HepG2 (cell line): ENCODE data around the gene SLN.

Source experiments
- CTCF ChIP-seq: sonication (generic); formaldehyde crosslinking; IDR thresholded peaks from 2 replicates; pipeline ENCODE4 v1.5.0; 2020; ENCODE audit warnings: mild to moderate bottlenecking, missing genetic modification reagents, moderate library complexity
- FOXM1 ChIP-seq: sonication (generic); formaldehyde crosslinking; IDR thresholded peaks from 2 replicates; pipeline ENCODE4 v1.5.0; 2020; ENCODE audit warnings: missing genetic modification reagents
- RCOR2 ChIP-seq: IDR thresholded peaks from 2 replicates; pipeline ENCODE4 v1.6.1; 2016; ENCODE audit warnings: missing biosample characterization, missing genetic modification reagents
- XRCC5 ChIP-seq: fragments of 200-400 bp; formaldehyde crosslinking; optimal IDR thresholded peaks from 2 replicates; pipeline ENCODE3; 2017; ENCODE audit warnings: mild to moderate bottlenecking, low read length
- ZNF263 ChIP-seq: sonication (generic); formaldehyde crosslinking; IDR thresholded peaks from 2 replicates; pipeline ENCODE4 v1.4.0; 2020; ENCODE audit warnings: missing genetic modification reagents
- ZNF616 ChIP-seq: sonication (generic); formaldehyde crosslinking; IDR thresholded peaks from 2 replicates; pipeline ENCODE4 v1.5.0; 2020; ENCODE audit warnings: low read depth, mild to moderate bottlenecking, missing genetic modification reagents
- TF ChIP-seq, protein P1 (sequence below): IDR thresholded peaks from 2 replicates; pipeline ENCODE4 v1.6.1; 2016

DNA sequence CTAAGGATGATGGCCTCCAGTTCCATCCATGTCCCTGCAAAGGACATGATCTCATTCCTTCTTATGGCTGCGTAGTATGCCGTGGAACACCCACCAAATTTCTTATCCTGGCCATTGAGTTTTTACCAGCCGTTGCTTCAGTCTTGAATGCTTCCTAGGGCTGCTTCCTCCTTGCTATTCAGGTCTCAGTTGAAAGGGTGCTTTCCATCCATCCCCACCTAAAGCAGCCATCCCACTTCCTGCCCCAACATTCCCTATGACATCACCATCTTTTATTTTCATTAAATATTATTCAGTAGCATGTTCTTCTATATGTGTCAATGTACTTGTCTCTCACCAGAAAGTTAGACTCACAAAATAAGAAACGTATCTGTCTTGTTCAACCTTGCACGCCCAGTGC lies 40.7 kb upstream of the SLN start:
- TF ChIP-seq RCOR2 (no peak), XRCC5 (no peak), CTCF (CRISPR knock-in tag) (no peak), FOXM1 (no peak), ZNF616 (CRISPR knock-in tag) (no peak), ZNF263 (CRISPR knock-in tag) (no peak)
- TF ChIP-seq, protein P1, sequence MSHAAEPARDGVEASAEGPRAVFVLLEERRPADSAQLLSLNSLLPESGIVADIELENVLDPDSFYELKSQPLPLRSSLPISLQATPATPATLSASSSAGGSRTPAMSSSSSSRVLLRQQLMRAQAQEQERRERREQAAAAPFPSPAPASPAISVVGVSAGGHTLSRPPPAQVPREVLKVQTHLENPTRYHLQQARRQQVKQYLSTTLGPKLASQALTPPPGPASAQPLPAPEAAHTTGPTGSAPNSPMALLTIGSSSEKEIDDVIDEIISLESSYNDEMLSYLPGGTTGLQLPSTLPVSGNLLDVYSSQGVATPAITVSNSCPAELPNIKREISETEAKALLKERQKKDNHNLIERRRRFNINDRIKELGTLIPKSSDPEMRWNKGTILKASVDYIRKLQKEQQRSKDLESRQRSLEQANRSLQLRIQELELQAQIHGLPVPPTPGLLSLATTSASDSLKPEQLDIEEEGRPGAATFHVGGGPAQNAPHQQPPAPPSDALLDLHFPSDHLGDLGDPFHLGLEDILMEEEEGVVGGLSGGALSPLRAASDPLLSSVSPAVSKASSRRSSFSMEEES (CRISPR knock-in tag): no peak
